Adrenal gland (tissue), 12 donors: Measurements from ENCODE around the gene UNC93A. TPM values are rescaled to one million over a fixed set of nuclear protein-coding genes. Genes with fewer than 3 reads are reported as not detected.

Experiments used
- DNase-seq, 7 donors: peaks; one replicate each; pipeline ENCODE4 v3.0.0-alpha.2; 2019 to 2020
- H3K27ac ChIP-seq, 5 donors: fragments of 200-600 bp; sonication (generic) in 4 of 5; 1 replicate in 3 of 5; 2 replicates in 2 of 5; pipeline versions ENCODE4 v1.5.1 to v1.8.0; 2016 to 2020; ENCODE audit warnings: mild to moderate bottlenecking in 1 of 5
- H3K27me3 ChIP-seq: fragments of 200-600 bp; 2 replicates; pipeline ENCODE4 v1.8.0; 2021
- H3K36me3 ChIP-seq, 2 donors: fragments of 200-600 bp; replicated peaks in 1 of 2; 1 replicate in 1 of 2; 2 replicates in 1 of 2; pipeline versions ENCODE4 v1.5.1 to v1.8.0; 2018 to 2022
- H3K4me1 ChIP-seq, 2 donors: fragments of 200-600 bp; replicated peaks in 1 of 2; 1 replicate in 1 of 2; 2 replicates in 1 of 2; pipeline versions ENCODE4 v1.5.1 to v1.8.0; 2018 to 2021
- H3K4me3 ChIP-seq, 4 donors: fragments of 200-600 bp; sonication (generic) in 3 of 4; one replicate each; pipeline ENCODE4 v1.5.1; 2016 to 2018
- H3K9me3 ChIP-seq, 3 donors: fragments of 200-600 bp; sonication (generic) in 1 of 3; replicated peaks in 1 of 3; 1 replicate in 2 of 3; 2 replicates in 1 of 3; pipeline versions ENCODE4 v1.5.1 to v1.8.0; 2016 to 2021
- CTCF ChIP-seq, 6 experiments: fragments of 450-650 bp in 4 of 6; fragments of 200-600 bp in 2 of 6; sonication (generic) in 1 of 6; IDR thresholded peaks; 1 replicate in 5 of 6; 2 replicates in 1 of 6; pipeline versions ENCODE4 v1.5.1 to v1.8.0; 2016 to 2021; ENCODE audit warnings: antibody characterized with exemption in 6 of 6, mild to moderate bottlenecking in 2 of 6, moderate library complexity in 1 of 6
- POLR2A ChIP-seq, 2 donors: fragments of 450-650 bp; IDR thresholded peaks; one replicate each; pipeline ENCODE4 v1.6.1; 2017; ENCODE audit warnings: antibody characterized with exemption in 2 of 2, mild to moderate bottlenecking in 2 of 2, moderate library complexity in 1 of 2
- WGBS, 4 donors: extraction: QIAGEN DNeasy Blood & Tissue Kit in 2 of 4; methylation state at CpG; one replicate each; pipeline versions ENCODE4 v1.1.5 to v1.1.7; 2013 to 2017; 5-methylcytosine and 5-hydroxymethylcytosine counted together
- intact Hi-C, 2 donors: fragments of 100-400 bp; cut with DNase I; formaldehyde crosslinking; loops; one replicate each; pipeline versions ENCODE4 v1.14.1 to v1.15.0; 2022 to 2023
- polyA plus RNA-seq, 3 donors: library from polyadenylated mRNA; stranded (reverse); fragments of 200-250 nt in 2 of 3; fragments of 350-450 nt in 1 of 3; fragmentation: Illumina TruSeq in 1 of 3; extraction: RNeasy Lipid Tissue Mini Kit (QIAGEN cat#74804) in 1 of 3; gene quantifications; one replicate each; pipeline ENCODE4 v1.2.3, GENCODE V29; 2013 to 2014
- total RNA-seq, 9 donors: library from RNA; depleted of rRNA in 4 of 9; stranded (reverse); fragments of >200 nt in 4 of 9; fragments of 120-200 nt in 1 of 9; fragmentation: NEBNext Ultra II Directional in 1 of 9; extraction: Animal tissue kit (Norgen Biotek cat#: 25700) in 1 of 9; gene quantifications; one replicate each; pipeline versions ENCODE4 v1.1.0 to v1.2.4, GENCODE V29; 2013 to 2023
- donor health status: healthy with polysubstance abuse.
- donor health status: Bipolar disorder and iron deficiency.
- donor health status: DM: yes; HTN: yes; CAD: no.
- donor health status: DM: no; HTN: no; CAD: no.
- donor health status: DM: no; HTN: no; CAD: no.
- donor health status: DM: yes; HTN: yes; CAD: no.

The UNC93A gene
- total and polyA plus RNA-seq, 12 donors, result not detected

GRCh38 chr6:167294241-167294640 lies 3.1 kb downstream of the UNC93A start:
- H3K27ac ChIP-seq, result no peak overlapping the region
- no peaks in the 10 kb centered on the region for H3K9me3 ChIP-seq
- no peaks in the 10 kb centered on the region for H3K27me3 ChIP-seq
- DNase-seq, result no peak
- TF ChIP-seq CTCF (IDR thresholded peaks at IDR 0.05) (no peak), POLR2A (IDR thresholded peaks at IDR 0.05) (no peak)
- intact Hi-C loops, result no loop called here
- H3K4me1 ChIP-seq, result no peaks in the 10 kb centered on the region
- H3K36me3 ChIP-seq, result no peaks in the 10 kb centered on the region
- H3K4me3 ChIP-seq, result no peak overlapping the region
- whole genome bisulfite sequencing, 4 donors, result 87 to 89% (median 87%) methylated on average over 7 to 12 of the region's 12 CpGs

GRCh38 chr6:167294651-167295494 lies 3.8 kb downstream of the UNC93A start:
- no peak for DNase-seq
- no peaks in the 10 kb centered on the region for H3K36me3 ChIP-seq
- intact Hi-C loops, result no loop called here
- WGBS, 4 donors, result 82 to 90% (median 87%) methylated on average over 34 to 38 of the region's 38 CpGs
- TF ChIP-seq CTCF (IDR thresholded peaks at IDR 0.05) (no peak), POLR2A (IDR thresholded peaks at IDR 0.05) (no peak)
- no peaks in the 10 kb centered on the region for H3K4me1 ChIP-seq
- no peak overlapping the region for H3K4me3 ChIP-seq
- no peak overlapping the region for H3K27ac ChIP-seq
- H3K27me3 ChIP-seq, result no peaks in the 10 kb centered on the region
- no peaks in the 10 kb centered on the region for H3K9me3 ChIP-seq

GRCh38 chr6:167295495-167296292 lies 4.6 kb downstream of the UNC93A start:
- TF ChIP-seq CTCF (IDR thresholded peaks at IDR 0.05) (no peak), POLR2A (IDR thresholded peaks at IDR 0.05) (no peak)
- H3K36me3 ChIP-seq, result no peaks in the 10 kb centered on the region
- no peaks in the 10 kb centered on the region for H3K9me3 ChIP-seq
- H3K4me3 ChIP-seq, result no peak overlapping the region
- no peaks in the 10 kb centered on the region for H3K27me3 ChIP-seq
- no peak overlapping the region for H3K27ac ChIP-seq
- H3K4me1 ChIP-seq, result no peaks in the 10 kb centered on the region
- DNase-seq, result no peak
- 89 to 93% (median 90%) methylated on average over 25 to 43 of the region's 43 CpGs for WGBS, 4 donors
- intact Hi-C loops, result no loop called here

- intact Hi-C loops, result no loop called here
- DNase-seq, result no peak
- Histone ChIP-seq H3K27me3 (no peaks in the 10 kb centered on the region), H3K9me3 (no peaks in the 10 kb centered on the region), H3K4me1 (no peaks in the 10 kb centered on the region), H3K27ac (no peak overlapping the region), H3K36me3 (no peaks in the 10 kb centered on the region), H3K4me3 (no peak overlapping the region)
- TF ChIP-seq POLR2A (IDR thresholded peaks at IDR 0.05) (no peak), CTCF (IDR thresholded peaks at IDR 0.05) (no peak)
- WGBS, 4 donors, result 77 to 94% (median 90%) methylated on average over 3 to 5 of the region's 5 CpGs
These were observed 5.2 kb downstream of the UNC93A start for GRCh38 chr6:167296293-167296690.
